Kasumi-1 (cell line): ENCODE measurements around the gene LHPP.

Source experiments
- DNase-seq, 2 experiments: peaks; one replicate each; lab custom pipeline; 2025; lab: John Stamatoyannopoulos, UW

The LHPP gene

GRCh38 chr10:124447751-124448466 lies 13.7 kb upstream of the LHPP start:
- DNase-seq = no peak

DNA sequence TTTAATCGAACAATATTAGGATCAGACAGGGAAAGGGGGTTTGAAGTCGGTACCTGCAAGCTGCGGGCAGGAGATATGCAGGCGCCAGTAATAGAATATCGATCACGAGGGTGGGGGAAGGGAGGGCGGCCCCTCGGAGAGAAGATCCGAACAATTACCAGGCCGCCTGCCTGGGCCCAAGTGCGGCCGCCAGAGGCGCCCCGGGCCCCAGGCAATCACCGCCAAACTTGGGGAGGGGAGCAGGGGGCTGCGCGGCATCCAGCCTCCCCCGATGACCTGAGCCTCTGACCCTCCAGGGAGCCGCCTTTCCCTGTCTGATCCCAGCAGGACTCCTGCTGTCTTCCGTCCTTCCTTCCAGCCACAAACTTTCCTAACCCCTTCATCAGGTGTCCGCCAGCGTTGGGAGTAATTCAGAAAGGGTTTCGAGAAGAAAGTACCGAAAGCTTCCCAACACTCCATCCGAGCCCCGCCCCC lies 12.9 kb upstream of the LHPP start:
- DNase-seq = no peak

DNA sequence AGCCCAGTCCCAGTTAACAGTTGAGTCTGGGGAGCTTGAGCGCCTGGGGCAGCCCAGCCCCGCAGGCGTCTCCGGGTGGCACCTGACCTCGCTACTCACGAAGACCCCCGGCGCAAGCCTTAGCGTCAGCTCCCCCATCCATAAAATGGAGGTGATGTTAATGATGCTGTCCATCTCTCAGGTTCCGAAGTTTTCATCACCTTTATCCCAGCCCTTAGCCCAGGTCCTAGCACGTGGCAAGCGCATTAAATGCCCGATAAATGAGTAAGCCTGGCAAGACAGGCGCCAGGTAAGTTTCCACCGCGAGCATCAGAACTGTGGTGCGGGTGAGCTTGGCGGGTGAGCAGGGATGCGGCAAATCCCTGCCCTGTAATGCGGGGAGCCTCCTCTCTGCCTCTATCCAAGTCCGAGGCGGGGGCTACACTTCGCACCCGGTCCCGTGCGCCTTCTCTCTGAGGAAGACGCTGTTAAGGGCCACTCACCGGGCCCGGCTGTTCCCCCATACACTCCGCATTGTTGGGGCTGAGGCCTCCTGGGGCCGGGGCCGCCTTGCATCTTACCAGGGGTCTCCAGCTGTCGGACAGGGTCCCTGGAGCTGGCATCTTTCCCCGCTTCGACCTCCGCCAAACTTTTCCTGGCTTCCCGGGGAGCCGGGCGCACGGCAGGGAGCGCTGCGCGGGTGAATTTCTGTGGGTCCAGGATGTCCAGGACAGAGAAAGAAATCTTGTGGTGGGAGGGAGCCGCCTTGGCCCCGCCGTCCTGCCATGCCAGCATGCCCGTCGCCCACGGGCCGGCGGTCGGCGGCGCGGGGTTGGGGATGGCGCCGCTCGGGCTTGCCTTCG lies 12.2 kb upstream of the LHPP start:
- DNase-seq = no peak

DNA sequence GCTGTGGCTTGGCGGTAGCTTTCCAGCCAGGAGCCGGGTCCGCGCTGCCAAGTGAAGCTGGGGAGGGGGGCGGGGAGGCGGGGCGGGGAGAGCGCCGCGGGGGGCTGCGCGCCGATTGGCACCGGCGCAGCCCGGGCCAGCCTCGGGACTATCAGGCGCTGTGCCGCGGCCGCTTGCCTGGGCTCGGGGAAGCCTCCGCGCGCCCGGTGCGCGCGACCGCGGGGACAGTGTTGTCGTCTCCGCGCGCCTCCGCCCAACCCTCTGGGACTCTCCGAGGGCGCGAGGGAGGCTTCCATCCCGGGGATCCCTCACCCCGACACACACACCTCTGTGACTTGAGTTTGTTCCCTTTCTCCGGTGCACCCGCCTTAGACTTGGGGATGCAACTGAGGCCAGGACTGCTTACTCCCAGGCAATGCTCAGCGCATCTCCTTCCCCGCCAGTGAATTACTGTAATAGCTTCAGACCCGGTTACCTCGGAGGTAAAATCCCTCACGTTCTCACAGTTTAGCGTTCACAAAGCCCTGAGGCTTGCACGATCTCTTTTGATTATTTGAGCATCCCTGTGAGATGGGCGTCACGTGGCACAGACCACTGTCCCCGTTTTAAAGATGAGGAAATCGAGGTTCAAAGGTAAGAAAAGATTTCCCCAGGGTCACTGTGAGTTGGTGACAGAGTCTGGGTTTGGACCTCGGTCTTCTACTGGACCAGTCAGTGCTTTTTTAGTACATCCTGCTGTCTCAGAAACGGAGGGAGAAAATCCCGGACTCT lies 11.4 kb upstream of the LHPP start, which contains the start of gene NKX1-2:
Gene NKX1-2 (minus strand): TSS at position 24 of the 771 bp plus-strand sequence. CDS start 92 bp downstream, outside the sequence.
- no peak for DNase-seq

- DNase-seq = no peak
Measured at GRCh38 chr10:124450783-124451057, 10.9 kb upstream of the LHPP start.

- no peak for DNase-seq
Measured at GRCh38 chr10:124451276-124451675, 10.3 kb upstream of the LHPP start.

GRCh38 chr10:124453960-124454610 lies 7.5 kb upstream of the LHPP start:
- DNase-seq = no peak

DNA sequence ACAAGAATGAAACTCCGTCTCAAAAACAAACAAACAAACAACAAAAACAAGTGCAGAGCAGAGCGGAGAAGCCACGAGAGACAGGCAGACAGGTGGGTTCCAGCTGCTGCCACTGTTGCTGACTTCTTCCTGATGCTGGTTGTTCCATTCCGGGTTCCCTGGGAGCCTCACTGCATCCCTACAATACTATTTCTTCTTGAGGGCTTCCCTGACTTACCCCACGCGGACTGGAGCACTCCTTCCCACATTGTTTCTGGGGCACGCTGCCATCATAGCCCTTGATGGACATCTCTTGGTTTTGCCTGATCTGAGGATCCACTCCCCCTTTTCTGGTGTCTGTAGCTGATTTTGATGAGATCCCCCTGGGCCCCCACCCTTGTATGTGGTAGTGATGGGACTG lies 6.2 kb upstream of the LHPP start:
- DNase-seq = no peak

- DNase-seq = no peak
Measured at GRCh38 chr10:124458473-124458872, 3.1 kb upstream of the LHPP start.

- no peak for DNase-seq
Measured at GRCh38 chr10:124458889-124459288, 2.7 kb upstream of the LHPP start.

- DNase-seq = no peak
Measured at GRCh38 chr10:124459395-124459794, 2.2 kb upstream of the LHPP start.

GRCh38 chr10:124460144-124460543 lies 1.5 kb upstream of the LHPP start:
- no peak for DNase-seq

DNA sequence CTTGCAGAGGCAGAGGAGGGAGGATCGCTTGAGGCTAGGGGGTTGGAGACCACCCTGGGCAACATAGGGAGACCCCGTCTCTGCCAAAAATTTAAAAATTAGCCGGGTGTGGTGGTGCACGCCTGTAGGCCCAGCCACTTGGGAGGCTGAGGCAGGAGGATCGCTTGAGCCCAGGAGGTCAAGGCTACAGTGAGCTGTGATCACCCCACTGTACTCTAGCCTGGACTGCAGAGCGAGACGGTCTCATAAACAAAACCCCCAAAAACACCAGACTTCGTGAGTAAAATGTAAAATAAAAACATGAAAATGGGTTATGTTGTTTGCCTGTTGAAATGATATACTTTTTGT lies 699 bp downstream of the LHPP start:
- DNase-seq = no peak

GRCh38 chr10:124464028-124464965 lies 2.7 kb downstream of the LHPP start:
- no peak for DNase-seq

GRCh38 chr10:124465003-124465776 lies 3.6 kb downstream of the LHPP start:
- peak; percentile 21 to 45 for DNase-seq

DNA sequence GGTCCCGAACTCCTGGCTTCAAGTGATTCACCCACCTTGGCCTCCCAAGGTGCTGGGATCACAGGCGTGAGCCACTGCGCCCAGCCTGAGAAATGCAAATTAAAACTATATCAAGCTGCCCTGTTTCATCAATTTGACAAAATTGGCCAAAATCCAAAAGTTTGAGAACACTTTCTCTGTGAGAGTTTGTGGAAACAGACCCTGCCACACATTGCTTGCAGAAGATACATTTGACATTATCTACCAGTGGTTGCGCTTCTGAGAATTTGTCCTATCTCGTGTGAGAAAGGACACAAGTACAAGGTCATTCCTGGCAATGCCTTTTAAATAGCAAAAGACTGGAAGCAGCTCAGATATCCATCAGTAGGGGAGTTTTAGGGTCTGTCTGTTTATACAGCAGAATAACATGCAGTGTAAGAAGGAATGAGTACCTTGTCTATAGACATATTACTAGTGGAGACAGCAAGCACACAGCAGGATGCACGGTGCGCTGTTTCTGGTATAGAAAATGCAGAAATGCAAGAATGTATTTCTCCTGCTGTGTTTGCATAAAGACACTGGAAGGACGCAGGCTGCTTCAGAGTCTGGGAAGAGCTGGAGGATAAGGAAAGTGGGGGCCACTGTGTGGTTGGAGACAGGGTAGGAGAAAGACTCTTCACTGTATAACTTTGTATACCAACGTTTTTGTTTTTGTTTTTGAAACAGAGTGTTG lies 4.3 kb downstream of the LHPP start:
- no peak for DNase-seq

GRCh38 chr10:124467165-124467564 lies 5.5 kb downstream of the LHPP start:
- no peak for DNase-seq

- DNase-seq = no peak
Measured at GRCh38 chr10:124468624-124469023, 7.0 kb downstream of the LHPP start.

DNA sequence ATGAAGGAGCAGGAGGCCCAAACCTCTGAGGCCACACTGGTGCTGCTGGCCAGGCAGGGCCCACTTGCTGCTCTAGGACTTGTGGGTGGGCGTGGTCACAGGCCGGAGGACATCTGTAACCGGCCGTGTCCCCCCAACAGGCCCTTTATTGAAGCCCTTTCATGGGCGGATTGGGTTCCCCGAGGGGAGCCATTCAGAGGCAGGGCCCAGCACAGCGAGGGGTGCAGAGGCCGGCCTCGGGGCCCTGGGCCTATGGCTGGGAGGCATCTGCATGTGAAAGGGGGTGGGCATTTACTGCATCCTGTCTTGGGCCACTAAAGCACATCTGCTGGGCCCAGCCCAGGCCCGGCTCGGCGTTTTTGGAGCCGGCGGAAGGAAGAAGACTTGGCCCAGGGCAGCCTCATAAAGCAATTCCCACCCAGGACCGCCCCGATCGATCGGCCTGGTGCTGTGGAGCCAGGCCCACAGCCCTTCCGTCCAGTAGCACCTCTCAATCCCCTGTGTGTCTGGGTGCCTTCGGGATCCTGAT lies 8.4 kb downstream of the LHPP start:
- DNase-seq = no peak
